ENCODE results near the gene VANGL2.
A peak's percentile ranks its signal among the peaks of the same experiment; 100 is the strongest.
"Not testable (repeated sequence)": the region's sequence is repeated elsewhere in the genome, so short reads cannot be mapped to it uniquely, and the experiment has no call there.

VANGL2 gene

GRCh38 chr1:160371346-160371631 is 29.1 kb upstream of the VANGL2 start:
- DNase-seq, result no peak

GRCh38 chr1:160371756-160372155 is 28.6 kb upstream of the VANGL2 start:
- no peak for DNase-seq

GRCh38 chr1:160373696-160374095 is 26.7 kb upstream of the VANGL2 start:
- DNase-seq, result no peak

- no peak for DNase-seq
These were observed 25.9 kb upstream of the VANGL2 start for GRCh38 chr1:160374306-160375110.

- DNase-seq, result no peak
These were observed 24.4 kb upstream of the VANGL2 start for GRCh38 chr1:160375788-160376524.

GRCh38 chr1:160376525-160377131 is 23.7 kb upstream of the VANGL2 start:
- DNase-seq, result peak; percentile 54

- no peak for DNase-seq
These were observed 22.7 kb upstream of the VANGL2 start for GRCh38 chr1:160377585-160378206.

- not testable (repeated sequence) for DNase-seq
These were observed 15.6 kb upstream of the VANGL2 start for GRCh38 chr1:160384812-160385211.

GRCh38 chr1:160388406-160388805 is 12.0 kb upstream of the VANGL2 start:
- DNase-seq, result not testable (repeated sequence)

GRCh38 chr1:160394673-160395072 is 5.7 kb upstream of the VANGL2 start:
- no peak for DNase-seq

GRCh38 chr1:160397651-160398050 is 2.7 kb upstream of the VANGL2 start:
- no peak for DNase-seq

- DNase-seq, result peak; percentile 58
These were observed 1.5 kb upstream of the VANGL2 start for GRCh38 chr1:160398823-160399222.

GRCh38 chr1:160399544-160400222 is 681 bp upstream of the VANGL2 start:
- no peak for DNase-seq

GRCh38 chr1:160400646-160401486 is 502 bp downstream of the VANGL2 start:
- no peak for DNase-seq

GRCh38 chr1:160401487-160401805 is 1.1 kb downstream of the VANGL2 start:
- DNase-seq, result no peak

- DNase-seq, result no peak
These were observed 1.8 kb downstream of the VANGL2 start for GRCh38 chr1:160402001-160402795.

- no peak for DNase-seq
These were observed 2.9 kb downstream of the VANGL2 start for GRCh38 chr1:160403244-160403643.

GRCh38 chr1:160404094-160404493 is 3.7 kb downstream of the VANGL2 start:
- no peak for DNase-seq

GRCh38 chr1:160405331-160405877 is 5.0 kb downstream of the VANGL2 start:
- no peak for DNase-seq

- DNase-seq, result no peak
These were observed 6.0 kb downstream of the VANGL2 start for GRCh38 chr1:160406131-160406968.

Measured in RPMI8226 (cell line).